GM13977 (cell line): ENCODE results near the gene CCBE1.
"Not testable (repeated sequence)": the region's sequence is repeated elsewhere in the genome, so short reads cannot be mapped to it uniquely, and the experiment has no call there.

Experiments used
- DNase-seq: peaks from one replicate; pipeline ENCODE4 v3.0.0; 2012; ENCODE audit warnings: low spot score
- CTCF ChIP-seq: IDR thresholded peaks from 2 replicates; pipeline ENCODE4 v1.5.1; 2012; ENCODE audit warnings: mild to moderate bottlenecking, control low read depth; ENCODE audit not compliant: insufficient read depth; ENCODE audit errors: extremely low read depth, missing control alignments
- in situ Hi-C: fragments of 300-500 bp; cut with MboI; formaldehyde crosslinking; loops from one replicate; pipeline ENCODE4 v1.12.0; 2022; ENCODE audit warnings: low sequenced_read_pairs, low pct_unique_long_range_greater_than_20kb, mixed read lengths, inconsistent platforms; ENCODE audit not compliant: unreplicated experiment

Gene CCBE1

DNA sequence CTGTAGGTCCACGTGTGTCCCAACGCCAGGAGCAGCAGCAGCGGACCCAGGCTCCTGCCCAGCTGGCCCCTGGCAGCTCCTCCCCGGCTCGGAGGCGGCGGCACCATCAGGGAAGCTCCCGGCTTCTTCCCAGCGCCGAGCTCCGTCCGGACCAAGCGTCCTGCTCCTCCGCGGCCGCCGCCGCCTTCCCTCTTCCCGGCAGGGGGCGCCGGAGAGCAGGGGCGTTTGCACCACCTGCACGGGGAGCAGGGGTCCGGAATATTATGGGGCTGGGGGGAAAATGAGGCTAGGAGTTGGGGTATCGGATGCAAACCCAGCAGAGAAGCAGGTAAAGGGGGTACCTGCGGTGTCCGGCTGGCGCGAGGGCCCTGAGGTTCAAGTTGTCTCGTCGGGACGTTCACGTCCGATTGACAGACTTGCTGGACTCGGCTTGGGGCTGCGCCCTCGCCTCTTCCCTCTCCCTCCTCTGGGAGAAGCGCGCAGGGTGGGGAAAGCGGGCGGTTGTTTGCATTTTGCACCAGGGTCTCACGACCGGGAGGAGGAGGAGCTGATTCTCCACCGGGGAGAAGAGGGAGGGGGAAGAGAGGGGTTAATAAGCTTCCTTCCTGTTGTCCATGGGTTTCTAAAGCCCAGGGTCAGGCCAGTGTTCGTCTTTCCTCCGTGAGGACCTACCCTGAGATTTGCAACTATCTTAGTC is at the start of gene CCBE1:
Gene CCBE1 (minus strand): TSS at position 188 of the 697 bp plus-strand sequence.
- peak; percentile 80 for DNase-seq
- in situ Hi-C loops, result no loop called here
- TF ChIP-seq CTCF, result peak; percentile 76

GRCh38 chr18:59744271-59744721 is 47.1 kb upstream of the CCBE1 start:
- no peak for TF ChIP-seq CTCF
- DNase-seq, result no peak
- in situ Hi-C loops, result no loop called here

- in situ Hi-C loops, result no loop called here
- DNase-seq, result no peak
- TF ChIP-seq CTCF, result no peak
Observed at GRCh38 chr18:59743566-59743965, 46.3 kb upstream of the CCBE1 start.

DNA sequence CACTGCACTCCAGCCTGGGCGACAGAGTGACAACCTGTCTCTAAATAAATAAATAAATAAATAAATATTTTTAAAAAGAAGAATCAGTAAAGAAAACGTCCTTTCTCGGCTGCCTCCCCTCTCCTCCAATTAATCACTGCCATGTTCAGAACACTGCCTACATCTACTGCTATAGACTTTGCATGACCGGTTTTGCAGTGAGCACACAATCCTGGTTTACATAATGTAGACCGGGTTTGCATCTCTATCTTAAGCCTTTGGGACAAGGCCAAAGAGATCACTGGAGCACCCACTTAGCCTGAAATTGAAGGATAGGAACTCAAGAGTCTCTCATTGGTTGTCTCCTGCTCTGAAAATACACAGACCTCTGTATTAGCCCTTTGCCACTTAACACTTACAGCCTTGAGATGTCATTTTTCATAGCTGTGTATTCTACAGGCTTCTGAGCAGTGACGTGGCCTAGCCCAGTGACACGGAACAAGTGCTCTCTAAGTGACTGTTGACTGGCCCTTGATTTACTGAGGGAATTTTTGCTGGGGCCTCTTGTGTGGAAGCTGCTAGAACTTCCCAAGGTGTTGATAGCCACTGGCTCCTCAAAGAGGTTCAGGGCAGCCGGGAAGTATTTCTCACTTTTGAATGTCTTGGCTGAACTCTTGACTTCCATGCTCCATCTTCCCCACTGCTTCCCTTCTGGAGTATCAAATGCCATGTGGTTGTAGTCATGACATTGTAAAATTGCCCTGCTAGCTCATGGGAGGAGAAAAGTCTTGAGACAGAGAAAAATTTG is 45.3 kb upstream of the CCBE1 start:
- no peak for DNase-seq
- in situ Hi-C loops, result no loop called here
- TF ChIP-seq CTCF, result no peak

DNA sequence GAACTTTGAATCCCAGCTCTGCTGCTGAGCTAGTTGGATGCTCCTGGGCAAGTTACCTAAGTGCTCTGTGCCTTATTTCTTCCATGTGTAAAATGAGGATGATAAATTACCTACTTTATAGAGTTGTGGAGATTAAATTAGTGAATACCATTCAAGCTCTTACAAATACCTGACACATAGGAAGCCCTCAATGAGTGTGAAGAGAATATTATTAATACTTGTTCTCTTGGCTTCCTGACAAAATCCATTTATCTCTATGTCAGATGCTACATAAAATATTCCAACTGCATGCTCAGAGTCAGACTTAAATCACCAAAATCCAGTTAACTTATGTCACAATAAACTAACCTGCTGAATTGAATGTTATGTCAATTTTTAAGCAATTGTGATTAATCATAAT is 42.9 kb upstream of the CCBE1 start:
- in situ Hi-C loops, result no loop called here
- no peak for DNase-seq
- TF ChIP-seq CTCF, result no peak

GRCh38 chr18:59737776-59738300 is 40.6 kb upstream of the CCBE1 start:
- in situ Hi-C loops, result no loop called here
- no peak for TF ChIP-seq CTCF
- no peak for DNase-seq

GRCh38 chr18:59737335-59737734 is 40.1 kb upstream of the CCBE1 start:
- in situ Hi-C loops, DNase-seq: not testable (repeated sequence)
